HG03175 (cell line): ENCODE data around the gene SGPP1.
"Not testable (repeated sequence)": the region's sequence is repeated elsewhere in the genome, so short reads cannot be mapped to it uniquely, and the experiment has no call there.

Source experiments
- ATAC-seq: cut with Tn5 transposase; IDR thresholded peaks from one replicate; pipeline ENCODE4 v1.9.1; 2021; ENCODE audit warnings: mild to moderate bottlenecking, moderate library complexity; ENCODE audit not compliant: unreplicated experiment

The SGPP1 gene

GRCh38 chr14:63641473-63642228 is 86.2 kb downstream of the SGPP1 start, which contains the start of gene WDR89:
WDR89 (minus strand) TSS chr14:63641871; CDS start chr14:63599942, 41,929 bp downstream.
- peak; percentile 87 for ATAC-seq

GRCh38 chr14:63638493-63638892 is 89.4 kb downstream of the SGPP1 start:
- no peak for ATAC-seq

- ATAC-seq, result not testable (repeated sequence)
Measured at GRCh38 chr14:63636094-63636635, 91.7 kb downstream of the SGPP1 start.
